Stimulated activated CD4-positive, alpha-beta T cell treated with anti-CD3 and anti-CD28 coated beads, Interleukin-2, amount 100 ng/mL, for 48 hours (primary cell): ENCODE data around the gene EXOC3L4.
"Not testable (repeated sequence)": the region's sequence is repeated elsewhere in the genome, so short reads cannot be mapped to it uniquely, and the experiment has no call there.

ENCODE experiments used
- DNase-seq, 2 donors: peaks; one replicate each; pipeline ENCODE4 v3.0.0-alpha.2; 2020

EXOC3L4 gene

GRCh38 chr14:103108749-103109207, 14.3 kb downstream of the EXOC3L4 start:
- no peak for DNase-seq

- no peak for DNase-seq
Measured at GRCh38 chr14:103109535-103110441, 15.3 kb downstream of the EXOC3L4 start.

GRCh38 chr14:103110681-103111231, 16.2 kb downstream of the EXOC3L4 start:
- DNase-seq: no peak

GRCh38 chr14:103111232-103111868, 16.8 kb downstream of the EXOC3L4 start:
- DNase-seq: no peak

GRCh38 chr14:103112400-103113243, 18.1 kb downstream of the EXOC3L4 start:
- DNase-seq: no peak

- no peak for DNase-seq
Measured at GRCh38 chr14:103113303-103113702, 18.8 kb downstream of the EXOC3L4 start.

GRCh38 chr14:103113774-103114173, 19.2 kb downstream of the EXOC3L4 start:
- no peak for DNase-seq

- not testable (repeated sequence) for DNase-seq
Measured at GRCh38 chr14:103115086-103115679, 20.7 kb downstream of the EXOC3L4 start.

- DNase-seq: no peak
Measured at GRCh38 chr14:103115845-103116572, 21.5 kb downstream of the EXOC3L4 start.

GRCh38 chr14:103116636-103117035, 22.1 kb downstream of the EXOC3L4 start:
- DNase-seq: no peak

- not testable (repeated sequence) for DNase-seq
Measured at GRCh38 chr14:103117499-103117898, 23.0 kb downstream of the EXOC3L4 start.

- no peak for DNase-seq
Measured at GRCh38 chr14:103118018-103118662, 23.6 kb downstream of the EXOC3L4 start.

GRCh38 chr14:103118663-103119404, 24.3 kb downstream of the EXOC3L4 start:
- DNase-seq: no peak

- not testable (repeated sequence) for DNase-seq
Measured at GRCh38 chr14:103119527-103119926, 25.0 kb downstream of the EXOC3L4 start.

- DNase-seq: no peak
Measured at GRCh38 chr14:103121121-103121845, 26.8 kb downstream of the EXOC3L4 start.

- DNase-seq: no peak
Measured at GRCh38 chr14:103121846-103122584, 27.5 kb downstream of the EXOC3L4 start.

- DNase-seq: no peak
Measured at GRCh38 chr14:103122585-103122946, 28.0 kb downstream of the EXOC3L4 start.

- DNase-seq: no peak
Measured at GRCh38 chr14:103122947-103123633, 28.6 kb downstream of the EXOC3L4 start, which contains the start of gene TNFAIP2. Gene TNFAIP2, plus strand, starts transcription at chr14:103123461. Its CDS starts 2,997 bp downstream, at chr14:103126458.
